ENCODE measurements around the gene ZNF793. TPM values are rescaled to one million over a fixed set of nuclear protein-coding genes. Genes with fewer than 3 reads are reported as not detected.

ZNF793 gene
- total and polyA plus RNA-seq, 10 of the 15 experiments (the other 5 are each of a cell fraction or from before 2014, with no cell fraction given) = 0.10 to 1.1 (median 0.30) TPM

- WGBS (ENCODE audit: insufficient coverage, insufficient replicate concordance, low lambda C conversion rate, missing lambda C conversion rate) = 58% methylated on average over 7 of the region's 7 CpGs
- peaks cover 20% of the 10 kb centered on the region for H3K9me3 ChIP-seq (replicated peaks; ENCODE audit: control insufficient read depth, insufficient read depth, low read length)
- no peaks in the 10 kb centered on the region for H3K36me3 ChIP-seq (ENCODE audit: control insufficient read depth in 2 of 2, insufficient read depth in 2 of 2, low read length in 1 of 2)
- no peaks in the 10 kb centered on the region for H4K20me1 ChIP-seq (ENCODE audit: control insufficient read depth, insufficient read depth)
- ChIA-PET CTCF (no interaction called here), RAD21 (ENCODE audit: unreplicated experiment) (no interaction called here), POLR2A (no interaction called here), SMC1A (ENCODE audit: uncharacterized antibody, unreplicated experiment) (no interaction called here)
- H3K27ac ChIP-seq (ENCODE audit: control insufficient read depth, insufficient read depth) = no peak overlapping the region
- no peak overlapping the region for H2AFZ ChIP-seq (ENCODE audit: control insufficient read depth, low read depth, low read length)
- no peak overlapping the region for H3K4me2 ChIP-seq (ENCODE audit: control insufficient read depth, insufficient read depth)
- H3K9ac ChIP-seq (ENCODE audit: control insufficient read depth, insufficient read depth, low read length) = no peak overlapping the region
- DNase-seq (ENCODE audit: low read depth, low spot score) (no peak), FAIRE-seq (no peak), ATAC-seq (no peak)
- in situ Hi-C loops (cut with MboI) = no loop called here
- no peaks in the 10 kb centered on the region for H3K27me3 ChIP-seq (replicated peaks in 1 of 2; ENCODE audit: control insufficient read depth in 2 of 2, insufficient read depth in 2 of 2, low read length in 1 of 2)
- TF ChIP-seq POU2F2 (IDR thresholded peaks at IDR 0.05; ENCODE audit: borderline replicate concordance, low read depth, low read length) (no peak), HDAC2 (IDR thresholded peaks at IDR 0.05) (no peak), CHD1 (IDR thresholded peaks at IDR 0.05; ENCODE audit: low read depth, low read length) (no peak), ZNF274 (IDR thresholded peaks at IDR 0.05; ENCODE audit: insufficient read depth, insufficient read length) (peak; percentile 92), TCF7 (IDR thresholded peaks at IDR 0.05; ENCODE audit: borderline replicate concordance) (no peak)
- intact Hi-C loops (cut with micrococcal nuclease; ENCODE audit: unreplicated experiment) = no loop called here
- no peaks in the 10 kb centered on the region for H3K4me1 ChIP-seq (ENCODE audit: control insufficient read depth, insufficient read depth, low read length)
- no peak overlapping the region for H3K4me3 ChIP-seq
- H3K79me2 ChIP-seq (ENCODE audit: control insufficient read depth, insufficient read depth, low read length) = no peaks in the 10 kb centered on the region
- no TSS peak for BruUV-seq (replicated peaks)
Measured at GRCh38 chr19:37564624-37565369, 58.1 kb downstream of the ZNF793 start.

- ATAC-seq (no peak), DNase-seq (ENCODE audit: low read depth, low spot score) (no peak), FAIRE-seq (no peak)
- no TSS peak for BruUV-seq (replicated peaks)
- Histone ChIP-seq H3K27me3 (replicated peaks in 1 of 2; ENCODE audit: control insufficient read depth in 2 of 2, insufficient read depth in 2 of 2, low read length in 1 of 2) (no peaks in the 10 kb centered on the region), H3K27ac (ENCODE audit: control insufficient read depth, insufficient read depth) (no peak overlapping the region), H3K4me2 (ENCODE audit: control insufficient read depth, insufficient read depth) (no peak overlapping the region), H3K4me1 (ENCODE audit: control insufficient read depth, insufficient read depth, low read length) (no peaks in the 10 kb centered on the region), H3K9me3 (replicated peaks; ENCODE audit: control insufficient read depth, insufficient read depth, low read length) (peaks cover 20% of the 10 kb centered on the region), H3K4me3 (no peak overlapping the region), H4K20me1 (ENCODE audit: control insufficient read depth, insufficient read depth) (no peaks in the 10 kb centered on the region), H2AFZ (ENCODE audit: control insufficient read depth, low read depth, low read length) (no peak overlapping the region), H3K36me3 (ENCODE audit: control insufficient read depth in 2 of 2, insufficient read depth in 2 of 2, low read length in 1 of 2) (no peaks in the 10 kb centered on the region), H3K9ac (ENCODE audit: control insufficient read depth, insufficient read depth, low read length) (no peak overlapping the region), H3K79me2 (ENCODE audit: control insufficient read depth, insufficient read depth, low read length) (no peaks in the 10 kb centered on the region)
- in situ Hi-C loops (cut with MboI) (no loop called here), intact Hi-C loops (cut with micrococcal nuclease; ENCODE audit: unreplicated experiment) (no loop called here)
- ChIA-PET SMC1A (ENCODE audit: uncharacterized antibody, unreplicated experiment) (no interaction called here), RAD21 (ENCODE audit: unreplicated experiment) (no interaction called here), CTCF (no interaction called here), POLR2A (no interaction called here)
- no peak for TF ChIP-seq SUZ12 (IDR thresholded peaks at IDR 0.05; ENCODE audit: unreplicated experiment)
- no peak for TF ChIP-seq ZNF384 (IDR thresholded peaks at IDR 0.05; ENCODE audit: borderline replicate concordance, low read depth, low read length)
- TF ChIP-seq ZNF24 (IDR thresholded peaks at IDR 0.05) = no peak
- TF ChIP-seq POU2F2 (IDR thresholded peaks at IDR 0.05; ENCODE audit: borderline replicate concordance, low read depth, low read length) = no peak
- TF ChIP-seq WRNIP1 (IDR thresholded peaks at IDR 0.05; ENCODE audit: borderline replicate concordance, low read depth, low read length) = no peak
- TF ChIP-seq E2F4 (IDR thresholded peaks at IDR 0.05; ENCODE audit: low read depth, low read length) = no peak
- no peak for TF ChIP-seq REST (IDR thresholded peaks at IDR 0.05; ENCODE audit: low read depth, low read length)
- no peak for TF ChIP-seq PKNOX1 (IDR thresholded peaks at IDR 0.05)
- TF ChIP-seq TARDBP (IDR thresholded peaks at IDR 0.05; ENCODE audit: borderline replicate concordance) = no peak
Measured at GRCh38 chr19:37565370-37565669, 58.6 kb downstream of the ZNF793 start.
